ENCODE measurements around the gene PRKAR1A.
"Not testable (repeated sequence)": the region's sequence is repeated elsewhere in the genome, so short reads cannot be mapped to it uniquely, and the experiment has no call there.

PRKAR1A gene

GRCh38 chr17:68579194-68579927 lies 67.1 kb downstream of the PRKAR1A start:
- DNase-seq (ENCODE audit: low read depth in 2 of 2) = no peak

GRCh38 chr17:68580236-68580770 lies 68.1 kb downstream of the PRKAR1A start:
- DNase-seq (ENCODE audit: low read depth in 2 of 2) = no peak

GRCh38 chr17:68581863-68582645 lies 69.8 kb downstream of the PRKAR1A start:
- no peak for DNase-seq (ENCODE audit: low read depth in 2 of 2)

DNA sequence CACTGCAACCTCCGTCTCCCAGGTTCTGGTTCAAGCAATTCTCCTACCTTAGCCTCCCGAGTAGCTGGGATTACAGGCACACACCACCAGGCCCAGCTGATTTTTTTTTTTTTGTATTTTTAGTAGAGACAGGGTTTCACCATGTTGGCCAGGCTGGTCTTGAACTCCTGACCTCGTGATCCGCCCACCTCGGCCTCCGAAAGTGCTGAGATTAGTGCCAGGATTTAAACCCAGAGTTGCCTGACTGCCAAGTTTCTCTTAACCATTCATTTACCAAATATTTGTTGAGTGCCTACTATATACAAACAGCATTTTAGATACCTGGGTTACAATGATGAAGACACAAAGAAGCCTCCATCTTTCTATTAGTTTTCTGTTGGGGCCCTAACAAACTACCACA lies 70.6 kb downstream of the PRKAR1A start:
- DNase-seq (ENCODE audit: low read depth in 2 of 2) = not testable (repeated sequence)

- no peak for DNase-seq (ENCODE audit: low read depth in 2 of 2)
Measured at GRCh38 chr17:68584581-68585303, 72.5 kb downstream of the PRKAR1A start.

DNA sequence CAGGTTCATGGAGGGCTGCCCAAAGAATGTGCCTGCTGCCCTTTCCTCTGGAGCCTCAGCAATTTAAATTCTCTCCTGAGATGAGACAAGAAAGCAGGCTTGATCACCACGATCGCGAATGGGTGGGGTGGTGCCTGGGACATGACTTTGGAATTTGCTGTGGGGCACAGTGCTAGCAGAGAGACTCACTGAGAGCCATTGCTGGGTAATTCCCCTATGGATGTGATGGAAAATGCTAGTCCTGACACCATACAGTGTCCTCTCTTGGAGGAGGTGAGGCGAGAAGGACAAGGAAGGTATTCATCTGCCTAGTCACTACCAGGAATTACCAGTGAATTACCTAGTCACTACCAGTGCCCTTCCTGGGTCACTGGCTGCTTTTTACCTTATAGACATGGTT lies 73.4 kb downstream of the PRKAR1A start:
- DNase-seq (ENCODE audit: low read depth in 2 of 2) = no peak

GRCh38 chr17:68587026-68587425 lies 74.8 kb downstream of the PRKAR1A start:
- DNase-seq (ENCODE audit: low read depth in 2 of 2) = no peak

DNA sequence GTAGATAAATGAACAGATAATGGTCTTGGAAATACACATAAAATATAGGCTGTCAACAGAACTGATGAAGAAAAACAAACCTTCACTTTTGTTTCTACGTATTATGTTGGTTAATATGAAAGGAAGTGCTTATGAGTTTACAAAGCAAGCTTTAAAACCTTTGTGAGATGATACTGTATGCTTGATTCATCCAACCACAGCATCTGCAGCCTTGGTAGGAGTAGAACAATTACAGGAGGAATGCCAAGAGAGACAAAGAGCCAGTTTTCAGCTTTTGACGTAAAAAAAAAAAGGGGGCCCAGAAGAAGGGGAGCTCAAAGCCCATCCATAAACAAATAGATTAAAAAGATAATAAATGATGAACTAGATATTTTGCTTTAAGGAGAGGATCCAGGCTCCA lies 75.6 kb downstream of the PRKAR1A start:
- no peak for DNase-seq (ENCODE audit: low read depth in 2 of 2)

GRCh38 chr17:68588362-68588761 lies 76.1 kb downstream of the PRKAR1A start:
- no peak for DNase-seq (ENCODE audit: low read depth in 2 of 2)

GRCh38 chr17:68589086-68589485 lies 76.9 kb downstream of the PRKAR1A start:
- no peak for DNase-seq (ENCODE audit: low read depth in 2 of 2)

- DNase-seq (ENCODE audit: low read depth in 2 of 2) = no peak
Measured at GRCh38 chr17:68591583-68591982, 79.4 kb downstream of the PRKAR1A start.

- DNase-seq (ENCODE audit: low read depth in 2 of 2) = no peak
Measured at GRCh38 chr17:68592009-68592408, 79.8 kb downstream of the PRKAR1A start.

- DNase-seq (ENCODE audit: low read depth in 2 of 2) = no peak
Measured at GRCh38 chr17:68592682-68593641, 80.7 kb downstream of the PRKAR1A start.

DNA sequence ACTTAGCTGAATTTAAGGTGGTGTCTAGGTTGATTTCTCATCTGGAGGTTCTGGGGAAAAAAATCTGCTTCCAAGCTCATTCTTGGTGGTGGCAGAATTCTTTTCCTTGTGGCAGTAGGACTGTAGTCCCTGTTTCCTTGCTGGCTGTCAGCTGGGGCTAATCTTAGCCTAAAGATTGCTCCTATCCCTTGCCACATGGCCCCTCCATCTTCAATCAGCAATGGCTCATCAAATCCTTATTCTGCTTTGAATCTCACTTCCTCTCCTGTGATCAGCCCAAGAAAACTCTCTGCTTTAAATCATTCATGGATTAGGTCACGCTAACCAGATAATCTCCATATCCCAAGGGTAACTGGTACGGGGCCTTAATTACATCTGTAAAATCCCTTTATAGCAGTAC lies 82.3 kb downstream of the PRKAR1A start:
- no peak for DNase-seq (ENCODE audit: low read depth in 2 of 2)

GRCh38 chr17:68595496-68595895 lies 83.3 kb downstream of the PRKAR1A start:
- no peak for DNase-seq (ENCODE audit: low read depth in 2 of 2)

DNA sequence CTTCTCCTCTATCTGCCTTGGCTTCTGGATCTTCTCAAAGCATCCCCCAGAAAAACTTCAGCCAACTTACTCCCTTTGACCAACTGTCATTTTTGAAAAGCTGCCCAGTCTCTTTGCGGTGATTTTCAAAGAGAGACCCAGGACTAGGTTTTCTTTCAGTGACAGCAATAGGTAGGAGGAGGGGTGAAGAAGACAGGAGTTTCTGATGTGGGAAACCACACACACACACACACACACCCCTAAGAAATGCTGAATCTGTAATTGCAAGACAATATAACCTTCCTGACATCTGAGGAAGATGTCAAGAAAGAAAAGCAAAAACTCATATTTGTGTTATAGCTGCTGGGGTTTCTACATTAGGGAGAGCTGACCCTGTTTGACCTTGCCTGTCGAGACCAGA lies 83.8 kb downstream of the PRKAR1A start:
- DNase-seq (ENCODE audit: low read depth in 2 of 2) = no peak

- no peak for DNase-seq (ENCODE audit: low read depth in 2 of 2)
Measured at GRCh38 chr17:68596411-68596945, 84.2 kb downstream of the PRKAR1A start.

DNA sequence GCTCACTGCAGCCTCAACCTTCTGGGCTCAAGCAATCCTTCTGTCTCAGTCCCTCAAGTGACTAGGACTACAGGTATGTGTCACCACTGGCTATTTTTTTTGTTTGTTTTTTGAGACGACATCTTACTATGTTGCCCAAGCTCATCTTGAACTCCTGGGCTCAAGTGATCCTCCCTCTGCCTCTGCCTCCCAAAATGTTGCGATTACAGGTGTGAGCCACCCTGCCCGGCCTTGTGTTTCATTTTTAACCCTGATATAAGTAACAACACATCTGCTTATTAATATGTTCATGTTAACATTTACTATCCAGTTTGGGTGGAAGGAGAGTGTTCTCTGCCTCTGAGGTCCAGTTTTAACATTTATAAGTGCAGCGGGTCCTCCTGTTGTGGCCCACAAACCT lies 85.8 kb downstream of the PRKAR1A start:
- no peak for DNase-seq (ENCODE audit: low read depth in 2 of 2)

- DNase-seq (ENCODE audit: low read depth in 2 of 2) = no peak
Measured at GRCh38 chr17:68598545-68598961, 86.3 kb downstream of the PRKAR1A start.

GRCh38 chr17:68599091-68599490 lies 86.9 kb downstream of the PRKAR1A start:
- no peak for DNase-seq (ENCODE audit: low read depth in 2 of 2)

DNA sequence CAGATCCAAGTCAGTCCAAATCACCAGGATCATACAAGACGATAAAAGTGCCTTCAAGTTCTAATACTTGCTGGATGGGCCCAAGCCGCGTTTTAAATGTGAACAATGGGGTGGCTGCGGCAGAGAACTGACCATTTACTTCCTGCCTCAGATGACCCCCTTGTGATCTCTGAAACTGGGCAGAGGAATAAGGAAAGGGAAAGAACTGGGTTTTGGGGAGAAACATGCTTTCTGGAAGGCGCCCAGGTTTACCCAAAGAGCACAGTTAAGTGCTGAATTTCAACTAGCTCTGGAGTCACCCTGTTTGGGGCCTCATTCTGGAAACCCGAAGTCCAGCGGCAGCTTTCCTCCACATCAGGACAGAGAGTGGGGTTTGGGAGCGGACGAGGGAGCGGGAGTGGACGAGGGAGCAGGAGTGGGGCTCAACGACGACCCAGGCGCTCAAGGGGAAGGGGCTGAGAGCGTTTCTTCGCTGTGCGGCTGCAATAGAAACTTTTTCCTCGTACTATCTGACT lies 87.4 kb downstream of the PRKAR1A start:
- no peak for DNase-seq (ENCODE audit: low read depth in 2 of 2)

Data from activated CD8-positive, alpha-beta memory T cell treated with anti-CD3 and anti-CD28 coated beads for 4 hours (primary cell).